Right atrium auricular region (tissue), 2 donors: ENCODE results near the gene MMEL1. TPM values are rescaled to one million over a fixed set of nuclear protein-coding genes. Genes with fewer than 3 reads are reported as not detected.
A peak's percentile ranks its signal among the peaks of the same experiment; 100 is the strongest.
"Not testable (repeated sequence)": the region's sequence is repeated elsewhere in the genome, so short reads cannot be mapped to it uniquely, and the experiment has no call there.

Source experiments
- DNase-seq: peaks from one replicate; pipeline ENCODE4 v3.0.0-alpha.2; 2019; ENCODE audit warnings: low spot score
- H3K27ac ChIP-seq, 2 donors: fragments of 200-600 bp; sonication (generic); 1 replicate in 1 of 2; 2 replicates in 1 of 2; pipeline ENCODE4 v1.5.1; 2016 to 2019
- H3K27me3 ChIP-seq, 2 donors: fragments of 200-600 bp; sonication (generic); one replicate each; pipeline versions ENCODE4 v1.5.1 to v1.6.0; 2017 to 2019
- H3K36me3 ChIP-seq: fragments of 200-600 bp; sonication (generic); one replicate; pipeline ENCODE4 v1.5.1; 2016
- H3K4me1 ChIP-seq, 2 donors: fragments of 200-600 bp; sonication (generic); one replicate each; pipeline versions ENCODE4 v1.5.1 to v1.6.0; 2017 to 2019
- H3K4me3 ChIP-seq, 2 donors: fragments of 200-600 bp; sonication (generic); 1 replicate in 1 of 2; 2 replicates in 1 of 2; pipeline ENCODE4 v1.5.1; 2017 to 2019; ENCODE audit warnings: mild to moderate bottlenecking in 1 of 2, moderate library complexity in 1 of 2
- H3K9me3 ChIP-seq, 2 donors: fragments of 200-600 bp; sonication (generic); one replicate each; pipeline ENCODE4 v1.5.1; 2019
- CTCF ChIP-seq, 2 donors: fragments of 200-600 bp; sonication (generic); IDR thresholded peaks; one replicate each; pipeline ENCODE4 v1.5.1; 2019; ENCODE audit warnings: antibody characterized with exemption in 2 of 2
- total RNA-seq, 2 donors: library from RNA; depleted of rRNA; stranded (reverse); fragments of >200 nt; gene quantifications; one replicate each; pipeline ENCODE4 v1.1.0, GENCODE V29; 2016

MMEL1 gene
- total RNA-seq, 2 donors from 2014 or later: not detected

GRCh38 chr1:2555634-2556276 is 77.1 kb downstream of the MMEL1 start:
- peaks cover 0 to 34% of the 10 kb centered on the region in 2 donors for H3K4me1 ChIP-seq
- peak overlapping the region; percentile 57 to 60 for H3K4me3 ChIP-seq
- H3K9me3 ChIP-seq: no peaks in the 10 kb centered on the region
- TF ChIP-seq CTCF (IDR thresholded peaks at IDR 0.05): no peak
- peak; percentile 92 for DNase-seq
- no peaks in the 10 kb centered on the region for H3K36me3 ChIP-seq
- peak overlapping the region; percentile 83 for H3K27ac ChIP-seq
- no peaks in the 10 kb centered on the region for H3K27me3 ChIP-seq

GRCh38 chr1:2554621-2555387 is 78.0 kb downstream of the MMEL1 start:
- no peaks in the 10 kb centered on the region for H3K9me3 ChIP-seq
- H3K36me3 ChIP-seq: no peaks in the 10 kb centered on the region
- peak overlapping the region in 1 of 2 donors; percentile 60 for H3K4me3 ChIP-seq
- no peak for DNase-seq
- TF ChIP-seq CTCF (IDR thresholded peaks at IDR 0.05): peak in 1 of 2 donors; percentile 61
- peak overlapping the region; percentile 83 for H3K27ac ChIP-seq
- H3K4me1 ChIP-seq: peaks cover 0 to 35% of the 10 kb centered on the region in 2 donors
- H3K27me3 ChIP-seq: no peaks in the 10 kb centered on the region

GRCh38 chr1:2553871-2554620 is 78.8 kb downstream of the MMEL1 start:
- peaks cover 0 to 42% of the 10 kb centered on the region in 2 donors for H3K4me1 ChIP-seq
- H3K36me3 ChIP-seq: no peaks in the 10 kb centered on the region
- H3K27ac ChIP-seq: no peak overlapping the region
- no peak overlapping the region for H3K4me3 ChIP-seq
- TF ChIP-seq CTCF (IDR thresholded peaks at IDR 0.05): no peak
- no peak for DNase-seq
- H3K9me3 ChIP-seq: no peaks in the 10 kb centered on the region
- H3K27me3 ChIP-seq: no peaks in the 10 kb centered on the region

GRCh38 chr1:2553076-2553475 is 79.7 kb downstream of the MMEL1 start:
- peaks cover 0 to 45% of the 10 kb centered on the region in 2 donors for H3K4me1 ChIP-seq
- DNase-seq: not testable (repeated sequence)

GRCh38 chr1:2552189-2552588 is 80.6 kb downstream of the MMEL1 start:
- TF ChIP-seq CTCF (IDR thresholded peaks at IDR 0.05): no peak
- Histone ChIP-seq H3K9me3 (no peaks in the 10 kb centered on the region), H3K27ac (peak overlapping the region in 1 of 2 donors; percentile 48), H3K36me3 (no peaks in the 10 kb centered on the region), H3K27me3 (no peaks in the 10 kb centered on the region), H3K4me1 (peaks cover 0 to 45% of the 10 kb centered on the region in 2 donors), H3K4me3 (no peak overlapping the region)
- no peak for DNase-seq

More at GRCh38 chr1:2553076-2553475, 79.7 kb downstream of the MMEL1 start:
- H3K9me3 ChIP-seq, H3K36me3 ChIP-seq, H3K4me3 ChIP-seq, H3K27ac ChIP-seq, H3K27me3 ChIP-seq: not testable (repeated sequence)

GRCh38 chr1:2551544-2551943 is 81.3 kb downstream of the MMEL1 start:
- Histone ChIP-seq H3K4me3 (peak overlapping the region; percentile 30 to 35), H3K4me1 (peaks cover 0 to 46% of the 10 kb centered on the region in 2 donors)
- DNase-seq: not testable (repeated sequence)

GRCh38 chr1:2550309-2550861 is 82.4 kb downstream of the MMEL1 start:
- H3K4me3 ChIP-seq: peak overlapping the region; percentile 30 to 35
- H3K4me1 ChIP-seq: peaks cover 0 to 51% of the 10 kb centered on the region in 2 donors
- H3K36me3 ChIP-seq, H3K9me3 ChIP-seq, H3K27me3 ChIP-seq, DNase-seq: not testable (repeated sequence)
- H3K27ac ChIP-seq: peak overlapping the region; percentile 48 to 51

More at GRCh38 chr1:2551544-2551943, 81.3 kb downstream of the MMEL1 start:
- H3K36me3 ChIP-seq, H3K27me3 ChIP-seq, H3K9me3 ChIP-seq: not testable (repeated sequence)
- TF ChIP-seq CTCF (IDR thresholded peaks at IDR 0.05): peak in 1 of 2 donors; percentile 35
- peak overlapping the region; percentile 48 to 51 for H3K27ac ChIP-seq

- H3K4me1 ChIP-seq: peaks cover 0 to 52% of the 10 kb centered on the region in 2 donors
- H3K27me3 ChIP-seq, DNase-seq, H3K36me3 ChIP-seq, H3K9me3 ChIP-seq: not testable (repeated sequence)
- peak overlapping the region in 1 of 2 donors; percentile 63 for H3K4me3 ChIP-seq
- peak overlapping the region; percentile 92 to 94 for H3K27ac ChIP-seq
These were observed 83.3 kb downstream of the MMEL1 start for GRCh38 chr1:2549367-2550029.
